HG03066 (cell line): ENCODE measurements around the gene CSRP1.

ENCODE experiments used
- ATAC-seq: cut with Tn5 transposase; IDR thresholded peaks from one replicate; pipeline ENCODE4 v1.9.1; 2021; ENCODE audit warnings: low read depth; ENCODE audit not compliant: unreplicated experiment

Gene CSRP1

DNA sequence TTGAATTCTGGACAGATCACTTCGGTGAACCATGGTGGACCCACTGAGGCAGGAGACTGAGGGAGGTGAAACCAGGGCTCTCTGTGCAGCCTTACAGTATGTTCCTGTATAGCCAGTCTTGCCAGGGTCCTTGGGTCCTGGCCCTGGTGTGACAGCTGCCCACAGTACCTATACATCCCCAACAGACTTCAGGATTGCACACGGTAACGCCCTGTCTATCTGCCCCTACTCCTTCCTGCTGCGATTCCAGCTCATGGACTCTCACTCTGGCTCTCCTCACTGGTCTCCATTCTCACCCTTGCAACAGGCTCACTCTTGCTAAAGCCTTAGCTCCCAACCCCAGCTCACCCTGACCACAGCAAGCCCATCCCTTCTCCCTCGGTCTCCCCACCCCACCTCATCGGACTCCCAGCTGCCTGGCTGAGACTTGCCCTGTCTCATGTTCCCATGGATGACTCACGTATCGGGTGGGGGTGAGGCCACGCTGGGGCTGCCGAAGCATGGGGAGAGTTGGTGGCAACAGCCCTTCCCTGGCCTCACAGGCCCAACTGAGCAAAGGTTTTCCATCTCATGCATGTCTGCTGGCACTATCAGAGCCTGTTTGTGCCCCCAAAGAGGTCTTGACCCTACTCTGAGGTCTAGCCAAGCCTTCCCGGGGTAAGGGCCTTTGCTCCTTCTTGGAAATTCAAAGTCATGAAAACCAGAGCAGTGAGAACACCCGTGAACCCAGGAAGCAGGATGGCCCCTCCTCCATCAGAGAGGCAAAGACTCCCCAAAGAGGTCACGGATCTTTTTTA lies 45.1 kb downstream of the CSRP1 start:
- ATAC-seq: no peak

DNA sequence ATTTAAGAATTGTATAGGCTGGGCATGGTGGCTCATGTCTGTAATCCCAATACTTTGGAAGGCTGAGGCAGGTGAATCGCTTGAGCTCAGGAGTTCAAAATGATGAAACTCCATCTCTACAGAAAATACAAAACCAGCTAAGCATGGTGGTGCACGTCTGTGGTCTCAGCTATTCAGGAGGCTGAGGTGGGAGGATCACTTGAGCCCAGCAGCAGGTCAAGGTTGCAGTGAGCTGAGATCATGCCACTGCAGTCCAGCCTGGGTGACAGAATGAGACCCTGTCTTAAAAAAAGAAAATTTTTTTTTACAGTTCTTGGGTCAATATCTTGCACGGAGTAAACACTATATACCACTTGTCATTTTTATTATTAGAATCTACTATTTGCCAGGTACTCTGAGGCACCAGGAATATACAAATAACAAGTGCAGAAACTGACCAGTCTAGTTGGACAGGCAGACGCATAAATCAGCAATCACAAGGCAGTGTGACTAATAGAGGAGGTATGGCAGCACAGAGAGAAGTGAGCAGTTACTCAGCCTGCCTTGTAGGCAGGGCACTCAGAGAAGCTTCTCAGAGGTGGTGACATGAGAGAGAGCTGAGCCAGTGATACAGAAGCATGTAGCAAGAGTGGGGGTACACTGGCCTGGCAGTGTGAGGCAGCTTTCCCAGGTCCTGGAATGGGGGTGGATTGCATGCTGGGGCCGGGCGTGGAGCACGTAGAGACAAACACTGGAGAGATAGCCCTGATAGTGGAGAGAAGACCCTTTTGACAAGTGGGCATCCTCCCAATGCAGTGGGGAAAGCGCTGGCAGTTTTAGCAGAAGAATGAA lies 45.9 kb downstream of the CSRP1 start:
- no peak for ATAC-seq

DNA sequence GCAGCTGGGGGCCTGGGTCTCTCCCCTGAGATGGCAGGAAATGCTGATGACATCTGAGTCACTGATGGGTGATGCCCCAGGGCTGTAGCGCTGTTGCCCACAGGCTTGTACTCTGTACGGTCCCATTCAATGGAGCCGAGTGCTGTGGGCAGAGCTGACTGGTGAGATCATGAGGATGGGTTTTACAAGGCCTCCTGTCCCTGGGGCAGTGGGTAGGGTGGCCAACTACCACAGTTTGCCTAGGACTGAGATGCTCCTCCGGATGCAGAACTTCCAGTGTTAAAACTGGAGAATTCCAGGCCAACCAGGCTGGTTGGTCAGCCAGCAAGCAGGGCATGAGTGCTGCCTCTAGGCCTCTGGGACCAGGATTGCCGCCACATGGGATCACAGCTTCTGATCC lies 47.1 kb downstream of the CSRP1 start:
- no peak for ATAC-seq

DNA sequence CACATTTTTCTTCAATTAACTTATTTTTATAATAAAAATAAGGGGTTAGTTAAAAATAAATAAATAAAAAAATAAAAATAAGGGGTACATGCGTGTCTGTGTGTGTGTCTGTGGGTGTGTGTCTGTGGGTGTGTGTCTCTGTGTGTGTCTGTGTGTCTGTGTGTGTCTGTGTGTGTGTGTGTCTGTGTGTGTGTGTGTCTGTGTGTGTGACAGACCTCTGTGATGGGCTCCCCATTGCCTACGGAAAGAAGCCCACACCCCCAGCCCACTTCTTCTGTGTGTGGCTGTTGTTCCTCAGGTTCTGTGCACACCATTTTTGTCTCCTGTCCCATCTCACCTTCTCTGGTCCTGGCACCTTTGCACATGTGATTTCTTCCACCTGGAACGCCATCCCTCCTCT lies 47.9 kb downstream of the CSRP1 start:
- ATAC-seq: no peak

DNA sequence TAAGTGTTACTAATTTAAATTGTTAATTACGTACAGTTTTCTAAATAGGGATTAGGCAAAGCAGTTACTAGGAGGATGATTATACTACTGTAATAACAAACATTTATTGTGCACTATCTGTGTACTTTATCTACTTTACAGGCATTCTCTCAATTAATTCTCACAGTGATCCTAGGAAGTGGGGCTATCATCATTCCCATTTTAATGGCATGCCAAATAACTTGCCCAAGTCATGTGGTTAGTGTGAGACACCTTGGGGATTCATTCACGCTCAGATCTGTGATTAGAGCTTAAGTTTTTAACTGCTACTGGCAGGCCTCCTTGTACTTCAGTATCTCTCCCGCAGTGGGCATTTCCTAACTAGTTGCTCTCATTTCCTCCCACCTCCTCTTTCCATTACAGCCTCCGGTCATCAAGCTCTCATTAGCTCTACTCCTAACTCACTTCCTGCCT lies 49.4 kb downstream of the CSRP1 start:
- no peak for ATAC-seq

DNA sequence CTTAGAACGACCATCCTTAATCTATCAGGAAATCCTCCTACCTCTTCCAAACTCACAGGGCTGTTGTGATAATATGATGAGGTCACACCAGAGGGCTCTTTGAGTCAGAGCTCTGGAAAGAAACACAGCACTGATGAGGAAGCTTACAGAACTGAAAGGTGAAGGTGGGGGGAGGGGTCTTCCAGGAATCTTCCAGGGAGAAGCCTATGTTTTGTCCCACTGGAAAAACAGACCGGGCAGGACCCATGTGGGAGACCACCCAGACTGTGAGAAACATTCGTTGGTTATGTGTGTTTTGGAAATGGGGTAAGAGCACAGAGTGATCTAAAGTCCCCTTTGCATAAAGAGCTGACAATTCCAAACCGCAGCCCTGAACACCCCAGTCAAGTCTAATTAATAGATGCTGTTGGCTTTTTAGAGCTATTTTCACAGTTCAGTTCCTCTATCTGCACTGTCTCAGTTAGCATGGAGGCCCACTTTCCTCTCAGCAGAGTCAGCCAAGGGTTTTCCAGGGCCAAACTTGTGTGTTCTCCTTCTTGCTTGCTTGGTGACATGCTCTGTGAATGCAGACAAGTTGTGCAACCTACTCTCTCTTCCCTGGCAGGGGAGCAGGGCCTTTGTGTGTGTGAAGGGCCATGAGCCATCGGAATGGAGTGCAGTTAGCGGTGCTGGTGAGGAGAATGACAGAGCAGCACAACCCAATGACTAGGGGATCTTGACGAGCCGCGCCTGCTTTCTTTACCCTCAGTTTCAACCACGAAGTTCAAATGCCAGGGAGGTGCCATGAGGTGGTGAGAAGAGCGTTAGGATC lies 50.2 kb downstream of the CSRP1 start:
- ATAC-seq: no peak

DNA sequence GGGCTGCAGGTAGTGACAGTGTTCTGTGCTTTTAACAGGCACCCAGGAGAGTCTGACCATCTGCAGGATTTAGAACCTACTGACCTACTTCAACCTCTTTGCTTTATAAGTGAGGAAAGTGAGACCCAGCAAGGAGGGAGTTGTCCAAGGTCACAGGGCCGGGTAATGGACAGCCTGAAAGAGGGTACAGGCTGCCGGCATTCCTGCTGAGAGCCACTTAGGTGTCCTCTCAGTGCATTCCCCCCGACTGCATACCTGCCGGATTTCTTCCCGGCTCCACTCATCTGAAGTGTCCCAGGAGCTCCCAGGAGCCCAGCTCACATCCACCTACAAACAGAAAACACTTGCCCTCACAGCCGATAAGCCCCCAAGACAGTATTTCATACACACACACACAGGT lies 51.8 kb downstream of the CSRP1 start:
- ATAC-seq: no peak

DNA sequence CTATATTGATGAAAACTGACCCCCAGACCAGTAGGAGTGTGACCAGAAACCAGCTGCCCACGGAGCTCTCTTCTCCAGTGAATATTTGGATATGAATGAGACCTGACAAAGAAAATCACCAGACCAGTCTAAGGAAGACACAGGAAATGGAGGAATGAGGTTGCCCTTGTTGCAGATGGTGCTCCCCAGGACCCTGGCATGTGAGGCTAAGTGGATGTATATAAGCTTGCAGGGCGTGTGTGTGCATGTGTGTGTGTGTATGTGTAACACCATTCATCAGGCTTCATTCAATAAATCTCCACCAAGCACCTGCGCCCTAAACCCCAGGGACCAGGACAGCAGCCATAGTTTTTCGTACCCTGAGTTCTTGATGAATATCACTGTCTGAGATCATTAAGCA lies 52.3 kb downstream of the CSRP1 start:
- no peak for ATAC-seq

DNA sequence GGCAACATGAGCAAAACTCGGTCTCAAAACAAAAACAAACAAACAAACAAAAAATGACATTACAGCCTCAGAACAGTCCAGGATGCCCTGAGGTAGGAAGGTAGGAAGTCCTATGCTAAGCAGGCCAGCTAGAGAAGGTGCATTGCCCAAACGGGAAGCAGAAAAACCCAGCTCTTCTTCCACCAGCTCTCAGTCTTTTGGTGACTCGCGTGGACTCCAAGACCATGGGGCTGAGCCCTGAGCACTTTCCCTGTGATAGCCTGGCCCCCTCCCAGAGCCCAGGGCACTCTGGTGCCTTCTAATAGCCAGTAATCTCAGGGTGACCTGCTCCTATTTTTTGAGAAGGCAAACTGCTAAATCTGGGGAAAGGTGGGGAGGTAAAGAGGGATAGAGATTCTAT lies 54.1 kb downstream of the CSRP1 start:
- ATAC-seq: no peak

DNA sequence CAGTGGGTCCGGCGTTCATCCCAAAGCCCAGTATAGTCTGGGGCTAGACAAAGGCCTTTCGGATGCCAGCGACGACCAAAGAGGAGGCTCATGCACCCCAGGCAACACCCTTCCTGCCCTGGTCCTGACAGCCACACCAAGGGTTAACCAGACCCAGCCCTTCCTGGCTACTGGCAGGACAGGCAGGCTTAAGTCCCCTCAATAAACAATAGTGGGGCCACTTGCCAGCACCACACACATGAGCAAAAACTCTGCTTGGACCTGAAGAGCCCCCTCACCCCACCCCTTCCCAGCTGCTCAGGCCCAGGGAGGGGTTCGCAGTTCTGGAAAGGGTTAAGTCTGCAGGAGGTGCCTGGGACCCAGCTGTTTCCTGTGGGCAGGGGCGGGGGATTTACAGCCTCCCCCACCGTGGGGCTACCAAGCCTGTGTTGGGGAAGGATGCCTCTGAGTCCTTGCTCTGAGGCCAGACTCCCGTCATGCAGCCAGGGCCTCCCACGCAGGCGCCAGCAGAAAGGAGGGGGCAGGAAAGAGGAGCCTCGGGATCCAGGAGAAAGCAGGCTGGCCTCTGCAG lies 56.1 kb downstream of the CSRP1 start:
- no peak for ATAC-seq

DNA sequence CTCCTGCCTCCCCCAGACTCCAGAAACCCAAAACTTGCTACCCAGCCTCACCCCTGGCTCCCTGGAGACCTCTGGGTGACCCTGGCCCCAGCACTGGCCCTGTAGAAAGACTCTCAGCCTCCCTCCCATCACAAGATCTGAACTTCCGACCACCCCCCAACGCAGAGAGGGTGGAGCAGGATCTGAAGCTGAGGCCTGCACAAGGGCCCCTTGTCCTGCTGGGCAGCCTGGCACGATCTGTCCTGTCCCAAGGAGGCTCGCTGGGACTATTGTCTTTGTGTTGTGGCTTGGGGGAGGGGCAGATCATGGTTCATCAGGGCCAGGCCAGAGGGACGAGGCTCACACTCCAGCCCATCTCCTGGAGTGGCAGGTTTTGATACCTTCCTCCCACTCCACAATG lies 57.9 kb downstream of the CSRP1 start:
- no peak for ATAC-seq

DNA sequence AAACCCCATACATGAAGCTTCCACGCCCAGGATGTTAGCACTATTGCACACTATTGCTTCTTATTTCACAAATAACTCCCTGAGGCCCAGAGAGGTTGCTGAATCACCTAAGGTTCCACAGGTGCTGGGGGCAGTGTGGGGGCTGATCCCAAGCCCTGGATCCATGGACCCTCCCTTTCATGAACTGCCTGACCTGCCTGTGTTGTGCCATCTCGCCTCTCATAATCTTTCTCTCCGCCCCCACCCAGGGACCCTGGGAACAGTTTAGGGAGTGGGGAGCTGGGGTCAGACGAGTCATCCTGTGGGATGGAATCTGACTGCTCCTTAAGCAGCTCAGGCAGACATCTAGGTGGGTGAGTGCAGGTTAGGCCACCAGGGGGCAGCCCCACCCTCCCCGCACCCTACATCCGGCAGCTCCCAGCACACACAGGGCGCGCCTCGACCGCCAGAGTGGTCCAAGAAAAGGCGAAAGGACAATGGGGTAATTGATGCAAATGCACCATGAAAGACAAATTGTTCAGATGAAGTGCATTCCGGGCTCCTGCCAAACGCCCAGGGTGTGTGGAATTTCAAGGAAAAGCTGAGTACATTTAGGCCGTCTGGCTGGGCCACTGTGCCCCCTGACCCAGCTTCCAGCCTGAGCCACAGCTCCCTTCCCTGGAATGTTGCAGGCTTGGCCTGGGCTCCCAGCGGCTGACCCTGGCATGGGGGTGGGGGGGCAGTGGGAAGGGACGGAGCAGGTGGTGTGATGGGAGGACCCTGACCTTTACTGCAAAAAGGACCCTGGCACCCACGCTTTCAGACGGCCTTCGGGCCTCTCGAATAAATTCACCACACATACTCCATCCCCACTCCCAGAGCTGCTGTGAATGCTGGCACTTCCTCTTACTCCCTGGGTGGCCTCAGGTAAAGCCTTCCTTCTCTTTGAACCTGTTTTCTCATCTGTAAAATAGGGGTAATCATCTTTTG lies 58.7 kb downstream of the CSRP1 start:
- peak; percentile 77 for ATAC-seq

DNA sequence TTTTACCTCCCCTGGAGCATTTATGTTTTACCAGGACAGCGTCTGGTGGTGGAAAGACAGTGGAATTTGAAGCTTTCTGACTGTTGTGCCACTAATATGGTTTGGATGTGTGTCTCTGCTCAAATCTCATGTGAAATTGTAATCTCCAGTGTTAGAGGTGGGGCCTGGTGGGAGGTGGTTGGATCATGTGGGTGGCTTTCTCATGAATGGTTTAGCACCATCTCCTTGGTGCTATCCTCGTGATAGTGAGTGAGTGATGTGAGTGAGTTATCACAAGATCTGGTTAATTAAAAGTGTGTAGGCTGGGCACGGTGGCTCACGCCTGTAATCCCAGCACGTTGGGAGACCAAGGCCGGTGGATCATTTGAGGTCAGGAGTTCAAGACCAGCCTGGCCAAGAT lies 61.6 kb downstream of the CSRP1 start:
- no peak for ATAC-seq

DNA sequence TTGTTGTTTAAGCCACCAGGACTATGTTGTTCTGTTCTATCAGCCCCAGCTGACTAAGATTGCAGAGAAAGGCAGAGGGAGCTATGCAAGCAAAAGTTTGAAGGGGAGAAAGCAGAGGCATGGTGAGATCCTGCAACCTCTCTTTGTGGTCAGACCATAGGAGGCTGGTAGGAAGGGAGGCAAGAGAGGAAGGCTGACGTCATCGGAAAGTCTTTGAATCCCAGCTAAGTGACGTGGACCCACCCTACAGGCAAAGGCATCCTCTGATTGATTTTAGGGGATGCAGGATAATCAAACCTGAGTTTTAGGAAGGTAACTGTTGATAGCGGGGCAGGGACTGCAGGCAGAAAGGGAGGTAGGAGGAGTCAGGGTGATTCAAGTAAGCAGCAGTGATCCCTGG lies 62.1 kb downstream of the CSRP1 start:
- no peak for ATAC-seq

DNA sequence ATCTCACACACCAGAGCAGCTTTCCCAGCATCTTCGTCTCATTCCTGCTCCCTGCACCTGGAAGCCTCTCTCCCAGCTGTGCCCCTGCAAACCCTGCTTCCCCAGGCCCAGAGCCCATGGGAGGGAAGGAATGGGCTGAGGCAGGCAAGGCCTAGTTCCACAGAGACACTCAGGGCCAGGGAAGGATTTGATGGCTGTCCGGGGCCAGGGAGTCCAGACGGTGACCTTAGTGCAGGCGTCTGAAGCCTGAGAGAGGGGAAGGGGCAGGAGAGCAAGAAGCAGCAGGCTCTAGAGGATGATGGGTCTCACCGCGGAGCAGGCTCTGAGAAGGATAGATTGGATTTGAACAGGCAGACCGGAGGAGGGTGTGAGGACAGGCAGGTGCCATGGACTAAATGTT lies 63.2 kb downstream of the CSRP1 start:
- ATAC-seq: no peak

DNA sequence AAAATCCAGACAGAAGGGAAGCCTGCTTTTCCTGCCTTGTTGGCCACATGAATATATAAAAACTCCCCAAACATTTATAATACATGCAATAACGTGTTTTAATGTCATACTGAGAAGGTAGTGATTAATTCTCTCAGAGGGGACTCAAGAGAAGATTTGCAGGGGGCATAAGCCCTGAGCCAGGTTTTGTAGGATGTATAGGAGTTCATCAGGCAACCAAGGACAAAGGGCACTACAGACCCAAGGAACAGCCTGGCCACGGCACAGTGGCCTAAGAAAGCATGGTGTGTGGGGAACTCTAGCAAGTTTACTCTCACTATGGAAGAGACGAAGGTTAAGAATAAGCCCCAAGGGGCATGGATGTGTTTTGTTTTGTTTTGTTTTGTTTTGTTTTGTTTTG lies 70.0 kb downstream of the CSRP1 start:
- no peak for ATAC-seq

DNA sequence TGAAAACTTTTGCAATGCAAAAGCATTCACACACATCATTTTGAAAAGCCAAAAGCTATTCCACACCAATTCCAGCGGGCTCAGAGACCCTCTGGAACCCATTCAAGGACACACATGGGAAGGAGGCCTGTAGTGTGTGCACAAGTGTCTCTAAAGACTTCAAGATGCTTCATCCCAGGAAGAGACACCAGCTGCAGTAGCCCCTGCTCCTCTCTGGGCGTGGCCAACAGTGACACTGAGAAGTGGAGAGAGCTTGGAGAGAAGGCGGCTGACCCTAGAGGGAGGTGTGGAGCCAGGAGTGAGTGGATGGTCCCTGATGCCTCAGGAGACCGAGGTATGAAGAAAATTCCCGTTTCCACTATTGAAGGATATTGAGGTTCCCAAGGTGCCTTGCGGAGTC lies 70.5 kb downstream of the CSRP1 start:
- ATAC-seq: no peak

DNA sequence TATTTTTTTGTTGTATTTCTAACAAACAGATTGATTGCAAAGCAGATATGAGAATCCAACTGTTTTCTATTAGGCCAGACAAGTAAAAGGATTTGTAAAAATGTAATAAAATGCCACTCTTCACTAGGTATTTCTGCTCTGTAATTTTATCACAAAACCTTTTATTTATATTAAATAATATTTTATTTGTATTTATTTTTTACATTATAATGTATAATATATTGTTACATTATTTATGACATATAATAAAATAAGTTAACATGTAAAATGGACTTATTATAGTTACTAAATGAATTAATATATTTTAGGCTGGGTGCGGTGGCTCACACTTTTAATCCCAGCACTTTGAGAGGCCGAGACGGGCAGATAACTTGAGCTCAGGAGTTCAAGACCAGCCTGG lies 72.7 kb downstream of the CSRP1 start:
- ATAC-seq: no peak

DNA sequence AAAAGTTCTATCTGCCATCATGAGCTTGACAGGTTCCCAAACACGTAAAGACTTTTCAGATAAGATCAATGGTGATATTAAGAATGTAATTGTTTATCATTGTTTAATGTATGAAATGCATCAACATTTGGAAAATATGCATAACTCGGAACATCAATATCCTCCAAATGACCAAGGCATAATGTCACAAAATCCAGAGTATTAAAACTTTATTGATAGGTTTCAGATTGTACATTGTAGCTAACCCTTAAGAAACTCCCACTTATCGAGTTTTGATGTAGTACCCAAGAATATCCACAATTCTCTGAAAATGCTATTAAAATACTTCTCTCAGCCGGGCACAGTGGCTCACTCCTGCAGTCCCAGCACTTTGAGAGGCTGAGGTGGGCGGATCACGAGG lies 73.3 kb downstream of the CSRP1 start:
- ATAC-seq: no peak
